Measurements from ENCODE around the gene FAM136A. TPM values are rescaled to one million over a fixed set of nuclear protein-coding genes. Genes with fewer than 3 reads are reported as not detected.

Gene FAM136A
- total and polyA plus RNA-seq, 2 of the 4 experiments (the other 2 are of a cell fraction) = 19.9 to 28.1 TPM

DNA sequence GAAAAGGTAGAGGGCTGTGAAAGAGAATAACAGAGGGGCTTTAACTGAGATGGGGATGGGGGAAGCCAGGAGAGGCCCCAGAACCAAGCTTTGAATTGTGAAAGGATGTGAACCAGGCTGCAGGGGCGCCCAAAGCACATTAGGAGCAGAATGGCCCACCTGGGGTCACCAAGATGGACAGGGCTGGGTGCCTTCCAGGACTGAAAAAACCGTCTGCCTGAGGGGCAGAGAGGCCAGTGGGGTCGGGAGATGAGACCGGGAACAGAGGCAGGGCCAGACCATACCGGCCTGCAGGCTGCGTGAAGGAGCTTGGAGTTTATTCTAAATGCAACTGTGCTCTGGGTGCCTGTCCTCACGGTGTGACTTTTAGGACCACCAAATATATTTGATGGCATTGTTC is 29.1 kb upstream of the FAM136A start:
- H2AFZ ChIP-seq (replicated peaks; ENCODE audit: low read length, poor library complexity) = no peak overlapping the region
- H4K91ac ChIP-seq (ENCODE audit: insufficient read depth, low read depth, low read length) = no peak overlapping the region
- no peak overlapping the region for H3K27ac ChIP-seq (ENCODE audit: insufficient read depth, low read length)
- dilution Hi-C loops (cut with HindIII; ENCODE audit: low sequenced_read_pairs, unreplicated experiment) = no loop called here
- H2BK5ac ChIP-seq (ENCODE audit: low read depth, low read length, poor library complexity, severe bottlenecking) = no peak overlapping the region
- no peaks in the 10 kb centered on the region for H3K9me1 ChIP-seq (ENCODE audit: insufficient read depth, low read length)
- in situ Hi-C loops (cut with MboI; ENCODE audit: low sequenced_read_pairs) = no loop called here
- H3K4me3 ChIP-seq (ENCODE audit: insufficient read depth, low read depth, low read length) = no peak overlapping the region
- no peak overlapping the region for H4K5ac ChIP-seq (ENCODE audit: low read depth, low read length)
- DNase-seq (no peak), ATAC-seq (ENCODE audit: low read depth) (no peak)
- H2AK5ac ChIP-seq (ENCODE audit: low read depth, low read length) = no peak overlapping the region
- ChIA-PET POLR2A (ENCODE audit: unreplicated experiment) (no interaction called here), CTCF (no interaction called here)
- H2BK20ac ChIP-seq (ENCODE audit: low read depth, low read length) = no peak overlapping the region
- no peak overlapping the region for H2BK15ac ChIP-seq (ENCODE audit: low read depth, low read length)
- intact Hi-C loops (cut with micrococcal nuclease) = no loop called here
- no peaks in the 10 kb centered on the region for H3K79me1 ChIP-seq (ENCODE audit: low read depth in 1 of 2, low read length in 2 of 2)
- no peak overlapping the region for H3K14ac ChIP-seq (replicated peaks; ENCODE audit: low read depth, low read length)
- BruUV-seq (replicated peaks) = no TSS peak
- H3K23ac ChIP-seq (ENCODE audit: low read depth, low read length) = no peak overlapping the region
- H3K4me1 ChIP-seq (ENCODE audit: control insufficient read depth, insufficient read depth, low read length) = no peaks in the 10 kb centered on the region
- H4K8ac ChIP-seq (ENCODE audit: low read depth in 2 of 2, low read length in 2 of 2) = no peak overlapping the region
- 43% methylated on average over 5 of the region's 7 CpGs; no CpG with 5 or more reads in 1 of the 2 experiments for WGBS, 2 experiments (ENCODE audit: extremely low coverage in 2 of 2, insufficient read length in 1 of 2)
- no peak overlapping the region for H3K4me2 ChIP-seq (ENCODE audit: low read depth, low read length)
- H3K4ac ChIP-seq (ENCODE audit: low read depth, low read length) = no peak overlapping the region
- H2AK9ac ChIP-seq (replicated peaks; ENCODE audit: low read depth, low read length, poor library complexity) = no peak overlapping the region
- no peak overlapping the region for H3K18ac ChIP-seq (ENCODE audit: low read depth, low read length)
- no peak overlapping the region for H3K56ac ChIP-seq (ENCODE audit: extremely low read depth, insufficient read depth, low read length)
- H3K36me3 ChIP-seq (ENCODE audit: control insufficient read depth, insufficient read depth, low read length) = no peaks in the 10 kb centered on the region
- H3K9me3 ChIP-seq (ENCODE audit: control insufficient read depth, insufficient read depth, low read length) = no peaks in the 10 kb centered on the region
- no peak overlapping the region for H2BK120ac ChIP-seq (ENCODE audit: low read depth, low read length)
- TF ChIP-seq, protein P1, sequence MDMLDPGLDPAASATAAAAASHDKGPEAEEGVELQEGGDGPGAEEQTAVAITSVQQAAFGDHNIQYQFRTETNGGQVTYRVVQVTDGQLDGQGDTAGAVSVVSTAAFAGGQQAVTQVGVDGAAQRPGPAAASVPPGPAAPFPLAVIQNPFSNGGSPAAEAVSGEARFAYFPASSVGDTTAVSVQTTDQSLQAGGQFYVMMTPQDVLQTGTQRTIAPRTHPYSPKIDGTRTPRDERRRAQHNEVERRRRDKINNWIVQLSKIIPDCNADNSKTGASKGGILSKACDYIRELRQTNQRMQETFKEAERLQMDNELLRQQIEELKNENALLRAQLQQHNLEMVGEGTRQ (IDR thresholded peaks at IDR 0.05; ENCODE audit: low read depth, low read length) = no peak
- TF ChIP-seq CHD1 (IDR thresholded peaks at IDR 0.05; ENCODE audit: low read depth, low read length) (no peak), RFX5 (IDR thresholded peaks at IDR 0.05; ENCODE audit: low read depth, low read length) (no peak), POLR2A (IDR thresholded peaks at IDR 0.05; ENCODE audit: low read depth, low read length) (no peak), MXI1 (IDR thresholded peaks at IDR 0.05; ENCODE audit: borderline replicate concordance, low read depth, low read length) (no peak)
- no peak overlapping the region for H3K9ac ChIP-seq (ENCODE audit: low read depth, low read length)
- no peaks in the 10 kb centered on the region for H4K20me1 ChIP-seq (ENCODE audit: insufficient read depth, low read length)
- peaks cover 17% of the 10 kb centered on the region for H3K27me3 ChIP-seq (ENCODE audit: control insufficient read depth, insufficient read depth, low read length)

Data from IMR-90 (cell line).